Lung (tissue), 12 donors: ENCODE data around the gene TPST2. TPM values are rescaled to one million over a fixed set of nuclear protein-coding genes. Genes with fewer than 3 reads are reported as not detected.

ENCODE experiments used
- ATAC-seq: fragments of 200-7000 bp; cut with Tn5 transposase; one replicate; pipeline ENCODE4 v1.9.1; 2020; ENCODE audit warnings: moderate number of reproducible peaks; ENCODE audit not compliant: insufficient read depth, low FRiP score
- DNase-seq, 3 donors: peaks; one replicate each; pipeline ENCODE4 v3.0.0-alpha.2; 2013 to 2017
- H3K27ac ChIP-seq, 2 donors: one replicate each; pipeline ENCODE4 v1.5.1; 2013; ENCODE audit warnings: mild to moderate bottlenecking in 2 of 2, moderate library complexity in 2 of 2, control low read depth in 1 of 2, inconsistent platforms in 1 of 2, low read depth in 1 of 2, low read length in 1 of 2
- H3K27me3 ChIP-seq, 3 donors: one replicate each; pipeline ENCODE4 v1.5.1; 2013; ENCODE audit warnings: low read length in 2 of 3; ENCODE audit not compliant: control insufficient read depth in 3 of 3, insufficient read depth in 3 of 3
- H3K36me3 ChIP-seq, 4 donors: one replicate each; pipeline ENCODE4 v1.5.1; 2013; ENCODE audit warnings: low read length in 4 of 4, mild to moderate bottlenecking in 1 of 4, moderate library complexity in 1 of 4; ENCODE audit not compliant: control insufficient read depth in 4 of 4, insufficient read depth in 4 of 4
- H3K4me1 ChIP-seq, 5 donors: one replicate each; pipeline ENCODE4 v1.5.1; 2013; ENCODE audit warnings: low read length in 5 of 5, mild to moderate bottlenecking in 2 of 5, moderate library complexity in 1 of 5; ENCODE audit not compliant: control insufficient read depth in 5 of 5, insufficient read depth in 5 of 5
- H3K4me3 ChIP-seq: one replicate; pipeline ENCODE4 v1.5.1; 2013; ENCODE audit warnings: mild to moderate bottlenecking, control low read depth, moderate library complexity
- H3K9ac ChIP-seq, 2 donors: one replicate each; pipeline ENCODE4 v1.5.1; 2013; ENCODE audit warnings: low read length in 2 of 2, control low read depth in 1 of 2; ENCODE audit not compliant: insufficient read depth in 1 of 2
- H3K9me3 ChIP-seq, 4 donors: one replicate each; pipeline ENCODE4 v1.5.1; 2013; ENCODE audit warnings: low read length in 3 of 4, mild to moderate bottlenecking in 1 of 4, moderate library complexity in 1 of 4; ENCODE audit not compliant: control insufficient read depth in 4 of 4, insufficient read depth in 3 of 4
- CTCF ChIP-seq: IDR thresholded peaks from 2 replicates; pipeline ENCODE4 v1.5.1; 2012; ENCODE audit warnings: mild to moderate bottlenecking; ENCODE audit errors: control extremely low read depth, extremely low read depth
- WGBS, 2 donors: extraction: QIAGEN DNeasy Blood & Tissue Kit; methylation state at CpG; one replicate each; pipeline ENCODE4 v1.1.7; 2013; 5-methylcytosine and 5-hydroxymethylcytosine counted together
- polyA plus RNA-seq, 2 donors: library from polyadenylated mRNA; stranded (reverse); fragments of 200-250 nt; gene quantifications; one replicate each; pipeline ENCODE4 v1.2.1, GENCODE V29; 2013
- total RNA-seq, 2 donors: library from RNA; depleted of rRNA in 1 of 2; stranded (reverse); fragments of >200 nt in 1 of 2; gene quantifications; one replicate each; pipeline ENCODE4 v1.2.1, GENCODE V29; 2014 to 2021
- donor health status: control.
- donor health status: control.
- donor health status: Bipolar disorder and iron deficiency.
- donor health status: healthy.
- donor health status: DM: yes; HTN: yes; CAD: no.

Gene TPST2
- total and polyA plus RNA-seq, 4 donors: 32.6 to 72.3 (median 59.9) TPM

GRCh38 chr22:26565889-26566288, 24.0 kb downstream of the TPST2 start:
- H3K9me3 ChIP-seq: no peaks in the 10 kb centered on the region
- no peaks in the 10 kb centered on the region for H3K27me3 ChIP-seq
- H3K4me3 ChIP-seq: no peak overlapping the region
- no peak for TF ChIP-seq CTCF
- peaks cover 0 to 20% (median 6%) of the 10 kb centered on the region in 5 donors for H3K4me1 ChIP-seq
- ATAC-seq: no peak
- H3K27ac ChIP-seq: no peak overlapping the region
- no peak overlapping the region for H3K9ac ChIP-seq
- DNase-seq: no peak
- peaks cover 0 to 10% (median 0%) of the 10 kb centered on the region in 4 donors for H3K36me3 ChIP-seq
- 47 to 66% methylated on average over 8 of the region's 8 CpGs for WGBS, 2 donors

DNA sequence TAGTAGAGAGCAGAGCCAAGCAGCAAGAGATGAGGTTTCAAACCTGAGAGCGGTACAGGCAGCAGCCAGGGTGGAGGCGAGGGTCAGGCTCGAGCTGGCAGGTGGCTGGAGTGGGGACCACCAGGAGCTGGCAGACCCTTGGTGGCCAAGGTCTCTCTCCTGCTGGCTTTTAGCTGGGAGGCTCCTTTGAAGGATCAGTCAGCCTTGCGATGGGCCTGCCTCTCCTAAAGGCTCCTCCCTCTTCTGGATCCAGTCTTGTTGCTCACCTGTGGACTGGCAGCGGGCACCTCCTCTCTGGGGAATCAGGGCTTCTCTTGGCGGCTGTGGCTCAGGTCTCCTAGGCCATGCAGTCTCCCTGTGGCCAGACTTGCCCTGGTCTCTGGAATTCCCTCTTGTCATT, 24.8 kb downstream of the TPST2 start:
- no peak overlapping the region for H3K9ac ChIP-seq
- H3K36me3 ChIP-seq: peaks cover 0 to 10% (median 0%) of the 10 kb centered on the region in 4 donors
- TF ChIP-seq CTCF: no peak
- H3K4me3 ChIP-seq: no peak overlapping the region
- DNase-seq (no peak), ATAC-seq (no peak)
- 95 to 96% methylated on average over 6 of the region's 6 CpGs for WGBS, 2 donors
- no peaks in the 10 kb centered on the region for H3K9me3 ChIP-seq
- peaks cover 0 to 13% (median 3%) of the 10 kb centered on the region in 5 donors for H3K4me1 ChIP-seq
- H3K27me3 ChIP-seq: no peaks in the 10 kb centered on the region
- no peak overlapping the region for H3K27ac ChIP-seq

DNA sequence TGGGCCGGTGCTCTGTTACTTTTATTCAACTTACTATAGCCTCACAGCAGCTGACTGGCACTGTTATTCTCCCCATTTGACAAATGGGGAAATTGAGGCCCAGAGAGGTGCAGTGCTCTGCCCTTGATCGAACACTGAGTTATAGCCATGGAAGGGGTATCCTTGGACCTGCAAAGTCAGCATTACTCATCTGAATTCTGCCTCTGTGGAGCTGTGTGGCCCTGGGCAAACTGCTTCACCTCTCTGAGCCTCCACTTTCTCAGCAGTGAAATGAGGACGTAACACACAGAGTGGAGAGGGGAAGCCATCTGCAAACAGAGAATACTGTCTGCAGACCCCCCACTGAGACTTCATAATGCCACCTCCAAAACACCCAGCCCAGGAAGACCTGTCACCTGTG, 25.3 kb downstream of the TPST2 start:
- H3K9me3 ChIP-seq: no peaks in the 10 kb centered on the region
- H3K36me3 ChIP-seq: peaks cover 0 to 10% (median 0%) of the 10 kb centered on the region in 4 donors
- H3K4me1 ChIP-seq: peaks cover 0 to 11% (median 0%) of the 10 kb centered on the region in 5 donors
- no peak overlapping the region for H3K4me3 ChIP-seq
- no peak overlapping the region for H3K27ac ChIP-seq
- no peaks in the 10 kb centered on the region for H3K27me3 ChIP-seq
- no peak overlapping the region for H3K9ac ChIP-seq
- WGBS, 2 donors: 88 to 93% methylated on average over 3 of the region's 3 CpGs
- DNase-seq (no peak), ATAC-seq (no peak)
- no peak for TF ChIP-seq CTCF

DNA sequence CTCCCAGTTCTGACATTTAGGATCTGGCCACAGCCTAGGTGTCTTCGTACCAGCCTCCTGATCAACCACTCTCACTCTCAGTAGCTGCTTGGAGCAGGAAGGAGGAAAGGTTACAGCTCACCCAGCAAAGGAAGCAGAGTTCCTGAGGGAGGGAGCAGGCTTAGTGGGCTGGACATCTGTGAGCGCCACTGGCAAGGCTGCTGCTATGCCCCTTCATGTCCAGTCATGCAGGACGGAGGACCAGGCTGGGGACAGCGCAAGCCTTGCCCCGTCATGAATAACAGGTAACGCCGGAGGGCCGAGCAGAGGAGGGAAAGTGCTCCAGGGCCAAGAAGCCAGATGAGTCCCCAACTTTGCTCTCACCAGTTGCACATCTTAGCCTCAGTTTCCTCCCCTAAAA, 25.8 kb downstream of the TPST2 start:
- Histone ChIP-seq H3K27me3 (no peaks in the 10 kb centered on the region), H3K9me3 (no peaks in the 10 kb centered on the region), H3K9ac (no peak overlapping the region), H3K36me3 (peaks cover 0 to 10% (median 0%) of the 10 kb centered on the region in 4 donors), H3K4me1 (peaks cover 0 to 9% (median 0%) of the 10 kb centered on the region in 5 donors), H3K4me3 (no peak overlapping the region), H3K27ac (no peak overlapping the region)
- ATAC-seq: no peak
- TF ChIP-seq CTCF: no peak
- DNase-seq: no peak
- WGBS, 2 donors: 67 to 87% methylated on average over 8 of the region's 8 CpGs
